NCI-H1417 (cell line): Measurements from ENCODE around the gene PPP3CA.

Experiments used
- DNase-seq, 3 experiments: peaks; one replicate each; lab custom pipeline; 2025; lab: John Stamatoyannopoulos, UW

PPP3CA gene

GRCh38 chr4:101050088-101050836 lies 297.1 kb downstream of the PPP3CA start:
- DNase-seq: no peak

DNA sequence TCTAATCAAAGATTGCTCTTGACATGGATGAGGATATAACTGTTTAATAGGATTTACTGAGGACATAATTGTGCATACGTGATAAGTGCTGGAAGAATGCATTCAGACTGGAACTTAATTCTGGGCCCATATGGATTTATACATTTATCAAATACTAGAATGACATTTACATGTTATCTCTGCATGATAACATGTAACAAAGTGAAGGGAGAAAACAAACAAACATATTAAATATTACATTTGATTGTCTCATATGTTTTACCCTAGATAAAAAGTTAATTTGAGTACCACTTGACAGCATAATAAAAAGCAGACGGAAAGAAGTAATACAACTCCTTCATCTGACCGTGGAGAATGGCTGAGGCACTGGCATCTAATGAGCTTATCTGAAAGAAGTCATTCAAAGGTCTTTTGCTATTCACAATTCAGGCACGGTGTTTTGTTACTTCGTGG lies 297.8 kb downstream of the PPP3CA start:
- peak in 1 of 3 experiments; percentile 12 for DNase-seq

DNA sequence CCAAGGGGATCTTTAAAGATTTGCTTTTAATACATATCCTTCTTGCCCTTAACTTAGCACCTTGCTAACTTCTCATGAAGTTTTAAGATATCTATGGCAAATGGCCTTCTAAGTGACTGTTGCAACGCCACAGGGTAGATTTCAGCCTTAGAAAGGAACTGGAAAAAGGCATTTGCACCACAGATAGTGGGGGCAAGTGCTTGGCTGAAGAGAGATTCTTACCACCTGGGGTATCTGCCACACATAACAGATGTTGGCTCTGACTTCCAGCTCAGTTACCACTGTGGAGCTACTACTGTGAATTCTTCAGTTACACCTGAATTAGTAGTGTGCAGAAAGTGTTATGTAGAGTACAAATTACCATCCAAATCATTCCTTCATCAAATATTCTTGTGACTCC lies 302.6 kb downstream of the PPP3CA start:
- DNase-seq: no peak

- no peak for DNase-seq
These were observed 304.5 kb downstream of the PPP3CA start for GRCh38 chr4:101042847-101043246.

DNA sequence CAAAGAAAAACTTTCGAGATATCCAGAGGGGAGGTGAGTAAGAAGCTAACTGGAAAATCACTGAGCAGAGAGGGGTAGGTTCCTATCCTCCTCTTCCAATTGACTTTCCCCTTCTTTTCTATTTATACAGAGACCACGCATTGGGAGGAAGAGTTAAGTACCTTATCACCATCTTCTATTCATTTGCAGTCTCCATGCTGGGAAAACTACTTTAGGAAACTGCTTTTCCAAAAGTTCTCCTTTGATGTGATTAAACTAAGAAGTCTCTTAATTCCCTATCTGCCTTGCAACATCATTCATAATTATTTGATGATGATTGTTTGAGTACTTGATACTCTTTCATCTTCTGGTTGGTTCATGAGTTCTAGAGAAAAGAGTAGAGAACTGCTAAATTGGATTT lies 306.6 kb downstream of the PPP3CA start:
- no peak for DNase-seq

DNA sequence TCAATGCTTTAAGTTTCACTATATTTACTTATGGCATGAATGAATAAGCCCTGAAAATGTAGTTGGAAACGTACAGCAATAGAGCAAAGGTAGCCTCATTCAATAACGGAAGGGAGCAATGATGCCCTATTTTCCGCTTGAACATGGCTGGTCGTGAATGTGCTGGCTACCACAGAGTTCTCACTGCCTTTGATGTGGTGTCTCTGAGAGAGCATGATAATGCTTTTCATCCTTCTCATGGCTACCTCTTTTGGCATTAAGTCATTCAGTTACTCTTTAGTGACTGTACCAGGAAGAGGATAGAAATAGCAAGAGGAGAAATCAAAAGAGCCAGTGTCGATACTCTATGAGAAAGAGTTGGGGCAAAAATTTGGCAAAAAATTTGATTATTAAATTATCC lies 308.0 kb downstream of the PPP3CA start:
- no peak for DNase-seq

DNA sequence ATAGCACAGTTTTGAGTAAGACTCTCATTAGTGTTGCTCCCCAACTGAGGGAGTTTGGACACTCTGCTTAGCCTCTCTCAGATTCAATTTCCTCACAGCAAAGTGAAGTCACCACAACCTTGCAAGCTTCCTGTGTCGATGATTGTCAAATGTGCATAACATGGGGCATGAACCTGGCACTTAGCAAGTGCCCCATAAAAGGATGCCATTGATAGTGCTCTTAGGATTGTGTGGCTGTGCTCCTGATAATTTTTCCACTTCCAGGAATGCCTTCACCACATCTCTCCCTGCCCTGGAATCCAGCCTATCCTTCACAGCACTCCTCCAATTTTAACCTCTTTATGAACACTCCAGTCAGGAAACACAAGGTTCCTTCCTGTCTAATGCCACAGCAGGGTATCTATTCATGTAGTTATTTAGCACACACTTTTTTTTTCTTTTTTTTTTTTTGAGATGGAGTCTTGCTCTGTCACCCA lies 309.4 kb downstream of the PPP3CA start:
- DNase-seq: no peak

- no peak for DNase-seq
These were observed 310.1 kb downstream of the PPP3CA start for GRCh38 chr4:101037249-101037648.

DNA sequence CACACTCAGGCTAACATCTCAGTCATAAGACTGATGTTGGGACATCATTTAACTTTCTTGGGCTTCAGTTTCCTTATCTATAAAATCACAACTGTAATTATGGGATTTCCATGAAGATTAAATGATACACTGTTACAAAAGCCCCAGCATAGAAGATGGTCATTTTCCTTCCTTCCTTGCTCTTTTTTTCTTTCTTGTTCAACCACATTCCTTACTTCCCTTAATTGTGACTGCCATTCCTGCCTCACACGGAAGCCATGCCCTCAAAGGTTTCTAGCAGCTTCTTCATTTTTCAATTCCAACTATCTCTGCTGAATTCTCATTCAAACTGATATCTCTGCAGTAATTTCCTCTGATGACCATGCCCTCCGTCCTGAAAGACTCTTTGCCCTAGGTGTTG lies 311.8 kb downstream of the PPP3CA start:
- no peak for DNase-seq

DNA sequence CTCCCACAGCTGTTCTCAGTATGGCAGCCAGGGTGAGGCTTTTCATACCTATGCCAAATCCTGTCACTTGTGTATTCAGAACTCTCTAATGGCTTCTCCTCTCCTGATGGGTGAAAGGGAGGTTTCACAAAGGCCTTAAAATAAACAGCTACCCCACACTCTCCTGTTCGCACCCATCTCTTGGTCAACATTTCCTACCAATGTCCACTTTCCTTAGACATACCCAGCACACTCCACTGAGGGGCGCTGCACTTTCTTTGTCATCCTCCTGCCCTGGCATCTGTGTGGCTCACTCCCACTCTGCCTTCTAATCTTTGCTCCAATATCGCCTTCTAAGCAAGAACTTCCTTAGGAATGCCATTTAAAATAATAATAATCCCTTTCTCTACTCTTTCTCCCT lies 313.3 kb downstream of the PPP3CA start:
- DNase-seq: no peak

- no peak for DNase-seq
These were observed 314.8 kb downstream of the PPP3CA start for GRCh38 chr4:101032541-101032940.

GRCh38 chr4:101031971-101032370 lies 315.4 kb downstream of the PPP3CA start:
- DNase-seq: no peak

DNA sequence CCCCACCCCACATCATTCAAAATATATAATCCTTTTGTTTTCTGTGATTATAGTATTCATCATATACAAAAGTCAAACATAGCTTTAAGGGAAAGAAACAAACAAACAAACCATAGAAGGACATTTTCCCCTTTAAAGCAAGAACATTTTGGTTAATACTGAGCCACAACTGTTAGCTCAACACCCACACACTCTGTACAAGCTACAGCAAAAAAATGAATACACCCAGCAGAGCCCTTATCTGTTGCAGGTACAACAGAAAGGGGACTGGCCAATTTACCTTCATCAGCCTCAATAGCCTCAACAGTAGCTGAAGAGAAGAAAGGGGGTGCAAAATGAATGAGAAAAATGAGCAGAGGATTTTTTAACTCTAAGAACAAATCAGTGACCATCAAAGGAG lies 318.4 kb downstream of the PPP3CA start:
- DNase-seq: no peak

- no peak for DNase-seq
These were observed 319.6 kb downstream of the PPP3CA start for GRCh38 chr4:101027721-101028120.

GRCh38 chr4:101025755-101026154 lies 321.6 kb downstream of the PPP3CA start:
- DNase-seq: no peak

- DNase-seq: no peak
These were observed 324.9 kb downstream of the PPP3CA start for GRCh38 chr4:101022151-101023024.

DNA sequence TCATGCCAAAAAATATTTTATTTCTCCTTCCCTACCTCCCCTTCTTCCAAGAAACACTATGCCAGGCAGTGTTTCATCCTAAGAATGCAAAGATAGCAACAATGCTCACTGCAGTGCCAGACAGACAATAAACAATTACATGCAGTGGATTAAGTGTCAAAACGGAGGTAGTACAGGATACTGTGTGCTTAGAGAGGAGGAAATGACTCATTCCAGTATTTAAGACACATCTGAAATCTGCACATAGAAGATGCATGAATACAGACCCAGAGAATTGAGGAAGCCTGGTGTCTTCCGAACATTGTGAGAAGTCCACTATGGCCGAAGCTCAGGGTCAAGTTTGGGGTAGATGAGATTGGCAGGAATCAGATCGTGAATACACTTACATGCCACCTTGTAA lies 326.4 kb downstream of the PPP3CA start:
- DNase-seq: no peak

DNA sequence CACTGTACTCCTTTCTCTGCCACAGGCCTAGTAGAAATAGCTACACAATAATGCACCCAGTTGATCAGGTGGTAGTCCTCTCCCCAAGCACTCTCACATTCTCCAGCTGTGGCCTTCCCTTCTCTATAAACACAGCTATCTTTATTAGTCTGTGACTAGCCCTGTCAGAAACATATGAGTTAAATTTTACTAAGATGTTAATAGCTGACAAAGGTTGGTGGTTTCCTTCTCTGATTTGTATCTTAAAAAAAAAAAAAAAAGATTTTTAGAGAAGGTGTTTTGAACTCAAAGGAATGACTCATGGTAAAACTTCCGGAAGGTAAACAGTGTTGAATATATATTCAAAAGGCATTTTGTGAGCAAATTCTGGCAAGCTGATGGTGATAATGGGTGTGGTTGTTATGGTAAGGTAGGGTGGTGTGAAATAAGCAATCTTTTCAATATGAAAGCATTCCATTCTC lies 327.4 kb downstream of the PPP3CA start:
- no peak for DNase-seq

DNA sequence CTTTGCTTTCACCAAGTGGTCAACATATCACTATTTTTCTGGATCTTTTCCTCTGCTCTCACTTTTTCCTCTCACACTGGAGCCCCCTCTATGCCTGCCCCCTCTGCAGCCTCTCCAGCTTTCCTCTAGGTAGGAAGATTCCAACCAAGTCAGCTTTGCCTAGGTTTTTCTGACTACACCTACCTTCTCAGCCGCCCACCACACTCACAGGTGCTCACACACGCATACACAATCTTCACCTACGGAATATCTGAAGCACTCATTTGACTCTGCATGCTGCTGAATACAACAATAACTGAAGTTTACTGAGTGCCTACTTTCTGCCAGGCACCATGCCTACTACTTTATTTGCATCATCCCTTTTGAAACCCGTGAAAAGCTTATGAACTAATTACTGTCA lies 328.0 kb downstream of the PPP3CA start:
- no peak for DNase-seq

DNA sequence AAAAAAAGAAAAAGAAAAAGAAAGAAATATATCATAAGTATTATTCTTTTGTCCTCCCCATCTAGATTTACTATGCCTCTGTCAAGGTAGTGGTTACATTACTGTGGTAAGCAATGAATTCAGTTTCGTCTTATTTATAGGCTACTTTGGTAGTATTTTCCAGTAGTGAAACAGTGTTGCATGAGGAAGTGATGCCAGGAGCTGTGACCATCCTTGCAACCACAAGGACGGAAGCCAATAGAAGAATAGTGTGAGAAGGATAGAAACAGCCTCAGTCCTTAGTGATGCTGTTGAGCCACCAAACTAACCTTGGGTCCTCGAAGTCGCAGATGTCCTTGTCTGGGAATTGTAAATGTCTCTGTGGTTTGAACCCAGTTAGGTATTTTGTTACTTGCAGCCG lies 328.5 kb downstream of the PPP3CA start:
- DNase-seq: no peak

- no peak for DNase-seq
These were observed 332.9 kb downstream of the PPP3CA start for GRCh38 chr4:101014417-101014816.

- DNase-seq: no peak
These were observed 336.3 kb downstream of the PPP3CA start for GRCh38 chr4:101010987-101011386.

GRCh38 chr4:101009471-101009870 lies 337.9 kb downstream of the PPP3CA start:
- DNase-seq: no peak
